Stimulated activated CD4-positive, alpha-beta T cell treated with anti-CD3 and anti-CD28 coated beads, Interleukin-1b, Interleukin-23, amount 100 ng/mL, for 48 hours (primary cell): Measurements from ENCODE around the gene DAPK2.
A peak's percentile ranks its signal among the peaks of the same experiment; 100 is the strongest.
"Not testable (repeated sequence)": the region's sequence is repeated elsewhere in the genome, so short reads cannot be mapped to it uniquely, and the experiment has no call there.

Source experiments
- DNase-seq: peaks from one replicate; pipeline ENCODE4 v3.0.0-alpha.2; 2020

Gene DAPK2

GRCh38 chr15:63909819-63910437 is 136.4 kb downstream of the DAPK2 start:
- no peak for DNase-seq

GRCh38 chr15:63908991-63909390 is 137.3 kb downstream of the DAPK2 start:
- no peak for DNase-seq

- no peak for DNase-seq
Observed at GRCh38 chr15:63908281-63908680, 138.0 kb downstream of the DAPK2 start.

GRCh38 chr15:63907521-63907920 is 138.8 kb downstream of the DAPK2 start:
- DNase-seq = no peak

- no peak for DNase-seq
Observed at GRCh38 chr15:63906266-63906584, 140.1 kb downstream of the DAPK2 start.

- no peak for DNase-seq
Observed at GRCh38 chr15:63905558-63906265, 140.6 kb downstream of the DAPK2 start.

- no peak for DNase-seq
Observed at GRCh38 chr15:63905131-63905530, 141.2 kb downstream of the DAPK2 start.

- DNase-seq = no peak
Observed at GRCh38 chr15:63904042-63904441, 142.2 kb downstream of the DAPK2 start.

GRCh38 chr15:63902671-63903035 is 143.6 kb downstream of the DAPK2 start:
- DNase-seq = no peak

GRCh38 chr15:63901912-63902670 is 144.2 kb downstream of the DAPK2 start:
- DNase-seq = no peak

- DNase-seq = no peak
Observed at GRCh38 chr15:63900306-63900705, 146.0 kb downstream of the DAPK2 start.

- not testable (repeated sequence) for DNase-seq
Observed at GRCh38 chr15:63899606-63900005, 146.7 kb downstream of the DAPK2 start.

- DNase-seq = no peak
Observed at GRCh38 chr15:63899193-63899592, 147.1 kb downstream of the DAPK2 start.

GRCh38 chr15:63896336-63897115 is 149.8 kb downstream of the DAPK2 start:
- DNase-seq = peak; percentile 27

- no peak for DNase-seq
Observed at GRCh38 chr15:63895787-63896218, 150.5 kb downstream of the DAPK2 start.

- DNase-seq = no peak
Observed at GRCh38 chr15:63895194-63895593, 151.1 kb downstream of the DAPK2 start.

- DNase-seq = no peak
Observed at GRCh38 chr15:63894662-63894949, 151.7 kb downstream of the DAPK2 start.

GRCh38 chr15:63893866-63894661 is 152.2 kb downstream of the DAPK2 start:
- DNase-seq = no peak

- DNase-seq = peak; percentile 80
Observed at GRCh38 chr15:63892794-63893441, 153.4 kb downstream of the DAPK2 start.

GRCh38 chr15:63891768-63892133 is 154.5 kb downstream of the DAPK2 start:
- no peak for DNase-seq

- DNase-seq = peak; percentile 75
Observed at GRCh38 chr15:63891079-63891767, 155.1 kb downstream of the DAPK2 start.

- no peak for DNase-seq
Observed at GRCh38 chr15:63890617-63891016, 155.7 kb downstream of the DAPK2 start.
